22Rv1 (cell line): Measurements from ENCODE around the gene KIRREL1.
"Not testable (repeated sequence)": the region's sequence is repeated elsewhere in the genome, so short reads cannot be mapped to it uniquely, and the experiment has no call there.

Experiments used
- H3K27ac ChIP-seq: fragments of 450-650 bp; 2 replicates; pipeline ENCODE4 v1.5.1; 2017
- ZFX ChIP-seq: fragments of 450-650 bp; IDR thresholded peaks from 2 replicates; pipeline ENCODE4 v1.6.1; 2017; ENCODE audit warnings: antibody characterized with exemption, borderline replicate concordance
- TF ChIP-seq, protein P1 (sequence below): fragments of 450-650 bp; IDR thresholded peaks from 2 replicates; pipeline ENCODE4 v1.5.1; 2017; ENCODE audit warnings: mild to moderate bottlenecking

The KIRREL1 gene

DNA sequence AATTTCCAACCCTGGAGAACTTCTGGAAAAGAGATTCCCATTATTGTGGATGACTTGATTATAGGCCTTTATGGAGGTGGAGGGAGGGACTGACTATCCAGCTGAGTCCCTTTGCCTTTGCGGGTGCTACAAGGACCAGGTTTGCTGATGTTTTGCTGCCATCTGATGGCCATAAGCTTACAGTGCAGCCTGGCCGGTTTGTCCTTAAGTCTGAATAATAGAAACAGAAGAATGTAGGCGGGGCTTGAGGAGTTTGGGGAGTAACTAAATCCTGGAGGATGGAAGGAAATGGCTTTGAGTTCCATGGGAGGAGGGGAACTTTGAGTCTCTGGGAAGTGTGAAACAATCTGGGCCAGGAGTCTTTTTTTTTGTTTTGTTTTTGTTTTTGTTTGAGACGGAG is 131.6 kb downstream of the KIRREL1 start:
- no peak overlapping the region for H3K27ac ChIP-seq
- no peak for TF ChIP-seq ZFX
- TF ChIP-seq, protein P1, sequence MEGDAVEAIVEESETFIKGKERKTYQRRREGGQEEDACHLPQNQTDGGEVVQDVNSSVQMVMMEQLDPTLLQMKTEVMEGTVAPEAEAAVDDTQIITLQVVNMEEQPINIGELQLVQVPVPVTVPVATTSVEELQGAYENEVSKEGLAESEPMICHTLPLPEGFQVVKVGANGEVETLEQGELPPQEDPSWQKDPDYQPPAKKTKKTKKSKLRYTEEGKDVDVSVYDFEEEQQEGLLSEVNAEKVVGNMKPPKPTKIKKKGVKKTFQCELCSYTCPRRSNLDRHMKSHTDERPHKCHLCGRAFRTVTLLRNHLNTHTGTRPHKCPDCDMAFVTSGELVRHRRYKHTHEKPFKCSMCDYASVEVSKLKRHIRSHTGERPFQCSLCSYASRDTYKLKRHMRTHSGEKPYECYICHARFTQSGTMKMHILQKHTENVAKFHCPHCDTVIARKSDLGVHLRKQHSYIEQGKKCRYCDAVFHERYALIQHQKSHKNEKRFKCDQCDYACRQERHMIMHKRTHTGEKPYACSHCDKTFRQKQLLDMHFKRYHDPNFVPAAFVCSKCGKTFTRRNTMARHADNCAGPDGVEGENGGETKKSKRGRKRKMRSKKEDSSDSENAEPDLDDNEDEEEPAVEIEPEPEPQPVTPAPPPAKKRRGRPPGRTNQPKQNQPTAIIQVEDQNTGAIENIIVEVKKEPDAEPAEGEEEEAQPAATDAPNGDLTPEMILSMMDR = peak; percentile 91

DNA sequence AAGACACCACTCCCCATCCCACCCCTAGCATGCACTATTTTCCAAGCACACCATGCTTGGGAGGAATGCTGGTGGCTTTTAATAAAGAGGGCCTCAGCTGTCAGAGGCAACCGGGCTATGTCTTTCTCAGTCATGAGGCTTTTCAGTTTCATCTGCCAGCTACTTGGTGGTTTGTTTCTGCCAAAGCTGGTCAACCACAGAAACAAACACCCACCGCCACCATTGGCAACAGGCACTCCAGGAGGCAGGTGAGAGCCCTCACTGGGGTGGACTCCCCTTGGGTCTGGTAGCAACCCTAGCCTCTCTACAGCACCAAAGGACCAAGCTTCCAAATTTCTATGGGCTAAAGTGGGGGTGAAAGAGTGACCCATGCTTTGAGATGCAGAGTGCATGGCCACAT is 133.0 kb downstream of the KIRREL1 start:
- no peak overlapping the region for H3K27ac ChIP-seq
- TF ChIP-seq ZFX = no peak
- TF ChIP-seq, protein P1 = no peak

DNA sequence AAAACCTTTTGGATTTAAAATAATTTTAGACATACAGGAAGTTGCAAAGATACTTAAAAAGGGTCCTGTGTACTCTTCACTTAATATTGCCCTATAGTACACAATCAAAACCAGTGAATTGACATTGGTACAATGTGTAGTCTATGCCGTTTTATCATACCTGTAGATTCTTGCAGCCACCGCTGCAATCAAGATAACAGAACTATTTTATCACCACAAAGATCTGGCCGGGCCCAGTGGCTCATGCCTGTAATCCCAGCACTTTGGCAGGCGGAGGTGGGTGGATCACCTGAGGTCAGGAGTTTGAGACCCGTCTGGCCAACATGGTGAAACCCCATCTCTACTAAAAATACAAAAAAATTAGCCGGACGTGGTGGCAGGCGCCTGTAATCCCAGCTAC is 135.1 kb downstream of the KIRREL1 start:
- H3K27ac ChIP-seq = not testable (repeated sequence)

DNA sequence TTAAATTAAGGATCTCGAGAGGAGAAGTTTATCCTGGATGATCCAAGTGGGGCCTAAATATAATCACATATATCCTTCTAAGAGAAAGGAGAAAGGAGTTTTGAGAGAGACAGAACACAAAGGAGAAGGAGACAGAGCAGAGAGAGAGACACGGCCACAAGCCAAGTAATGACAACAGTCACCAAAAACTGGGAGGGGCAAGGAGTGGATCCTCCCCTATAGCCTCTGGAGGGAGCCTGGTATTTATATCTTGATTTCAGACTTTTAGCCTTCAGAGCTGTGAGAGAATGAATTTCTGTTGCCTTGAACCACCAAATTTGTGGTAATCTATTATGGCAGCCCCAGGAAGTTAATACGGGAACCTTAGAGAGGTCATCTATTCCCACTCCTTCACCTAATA is 137.8 kb downstream of the KIRREL1 start:
- TF ChIP-seq, protein P1 = no peak
- TF ChIP-seq ZFX = no peak

DNA sequence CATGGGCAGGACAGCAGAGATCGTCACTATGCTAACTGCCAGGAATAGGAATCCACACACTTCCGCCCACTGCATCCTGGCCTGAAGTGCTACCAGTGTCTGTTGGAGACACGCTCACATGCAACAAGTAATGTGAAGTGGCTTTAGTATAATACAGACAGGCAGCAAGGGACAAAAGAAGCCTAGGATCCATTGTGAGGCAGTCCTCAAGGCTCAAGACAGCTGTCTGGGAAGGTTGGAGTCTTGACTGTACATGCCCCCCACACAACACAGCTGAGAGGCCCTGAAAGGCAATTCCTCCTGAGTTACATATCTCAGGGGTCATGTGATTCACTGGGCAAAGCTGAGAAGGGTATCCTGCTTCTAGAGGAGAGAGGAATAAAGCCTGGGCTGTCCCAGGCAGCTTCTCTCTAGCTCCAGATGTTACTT is 147.3 kb downstream of the KIRREL1 start:
- TF ChIP-seq, protein P1 = no peak
- TF ChIP-seq ZFX = no peak
- H3K27ac ChIP-seq = no peak overlapping the region

More for the DNA sequence above, 137.8 kb downstream of the KIRREL1 start:
- H3K27ac ChIP-seq = no peak overlapping the region

DNA sequence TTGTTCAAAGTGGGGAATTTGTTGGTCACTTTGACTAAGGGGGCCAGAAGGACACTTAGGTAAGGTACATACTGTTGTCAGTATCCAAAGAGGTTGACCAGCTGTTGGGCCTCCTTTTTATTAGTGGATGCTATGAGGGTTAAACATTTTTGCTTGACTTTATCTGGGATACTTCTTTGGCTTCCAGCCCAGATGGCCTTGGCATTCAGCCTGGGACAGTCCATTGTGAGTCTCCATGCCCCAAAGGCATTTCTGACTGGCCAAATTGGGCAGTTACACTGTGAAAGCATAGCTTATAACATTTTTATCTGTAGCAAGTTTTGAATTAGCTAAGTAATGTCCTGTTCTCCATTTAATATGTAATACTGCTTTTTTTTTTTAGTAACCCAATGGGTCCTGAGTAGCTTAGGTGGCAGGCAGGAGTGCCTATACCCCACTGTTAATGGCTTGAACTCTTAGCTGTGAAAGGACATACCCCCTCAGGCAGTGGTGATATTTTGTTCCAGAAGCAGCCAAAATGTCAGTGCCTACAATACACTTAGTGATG is 151.8 kb downstream of the KIRREL1 start:
- TF ChIP-seq, protein P1 = no peak
- no peak for TF ChIP-seq ZFX
- H3K27ac ChIP-seq = no peak overlapping the region

DNA sequence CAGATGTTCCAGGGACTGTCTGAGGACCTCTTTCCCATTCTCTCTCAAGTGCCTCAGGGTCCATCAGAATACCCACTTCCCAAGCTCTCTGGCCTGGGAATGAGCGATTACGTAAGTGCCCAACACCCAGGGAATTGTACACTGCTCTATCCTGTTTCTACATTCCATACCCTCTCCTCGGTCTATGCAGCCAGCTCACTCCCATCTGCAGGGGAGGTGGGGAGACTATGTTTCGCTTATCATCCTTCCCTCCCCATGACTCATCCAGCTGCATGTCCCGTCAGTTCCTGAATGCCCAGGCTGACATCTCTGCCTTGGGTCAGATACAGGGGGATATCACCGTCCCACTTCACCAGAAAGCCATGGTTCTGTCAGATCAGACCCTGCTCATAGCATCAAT is 152.7 kb downstream of the KIRREL1 start:
- TF ChIP-seq, protein P1 = no peak
- no peak for TF ChIP-seq ZFX
- no peak overlapping the region for H3K27ac ChIP-seq

DNA sequence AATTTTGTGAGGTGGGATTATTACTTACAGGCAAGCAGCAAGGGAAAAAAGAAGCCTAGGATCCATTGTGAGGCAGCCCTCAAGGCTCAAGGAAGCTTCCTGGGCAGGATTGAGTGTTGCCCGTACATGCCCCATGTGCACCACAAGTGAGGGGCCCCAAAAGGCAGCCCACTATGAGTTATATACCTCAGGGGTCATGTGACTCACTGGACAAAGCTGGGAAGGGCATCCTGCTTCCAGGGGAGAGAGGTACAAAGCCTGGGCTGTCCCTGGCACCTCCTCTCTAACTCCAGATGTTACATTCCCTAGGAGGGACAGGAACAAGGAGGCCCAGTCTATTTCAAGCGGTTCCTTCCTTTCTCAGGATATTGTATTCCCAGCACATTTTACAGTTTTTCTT is 153.3 kb downstream of the KIRREL1 start:
- H3K27ac ChIP-seq = no peak overlapping the region
- TF ChIP-seq ZFX = no peak
- TF ChIP-seq, protein P1 = no peak
